GM12892 (cell line): ENCODE measurements around the gene AMDHD2.
"Not testable (repeated sequence)": the region's sequence is repeated elsewhere in the genome, so short reads cannot be mapped to it uniquely, and the experiment has no call there.

Experiments used
- DNase-seq: peaks from one replicate; pipeline ENCODE4 v3.0.0; 2011; ENCODE audit not compliant: insufficient read length
- FAIRE-seq: peaks from 2 replicates; lab custom pipeline; 2011; peaks lifted over from hg19 to GRCh38; lab: Jason Lieb, UNC
- POLR2A ChIP-seq: IDR thresholded peaks from 2 replicates; pipeline ENCODE4 v1.6.1; 2011; ENCODE audit warnings: low read depth, low read length, control low read depth
- POLR2AphosphoS5 ChIP-seq: IDR thresholded peaks from 2 replicates; pipeline ENCODE4 v1.6.1; 2011; ENCODE audit warnings: low read depth, low read length, control low read depth
- TAF1 ChIP-seq: IDR thresholded peaks from 2 replicates; pipeline ENCODE4 v1.6.1; 2011; ENCODE audit warnings: low read depth, mild to moderate bottlenecking, control low read depth, low read length, borderline replicate concordance

The AMDHD2 gene

DNA sequence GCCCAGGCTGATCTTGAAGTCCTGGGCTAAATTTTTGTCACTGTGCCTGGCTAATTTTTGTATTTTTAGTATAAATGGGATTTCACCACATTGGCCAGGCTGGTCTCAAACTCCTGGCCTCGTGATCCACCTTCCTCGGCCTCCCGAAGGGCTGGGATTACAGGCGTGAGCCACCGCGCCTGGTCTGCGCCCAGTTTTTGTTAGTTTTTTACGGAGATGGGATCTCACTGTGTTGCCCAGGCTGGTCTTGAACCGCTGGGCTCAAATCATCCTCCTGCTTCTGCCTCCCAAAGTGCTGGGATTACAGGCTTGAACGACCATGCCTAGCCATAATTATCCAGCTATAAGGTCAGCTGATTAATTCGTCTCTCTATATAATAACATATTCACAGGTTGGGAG, 13.7 kb downstream of the AMDHD2 start:
- DNase-seq (no peak), FAIRE-seq (no peak)
- no peak for TF ChIP-seq POLR2AphosphoS5

DNA sequence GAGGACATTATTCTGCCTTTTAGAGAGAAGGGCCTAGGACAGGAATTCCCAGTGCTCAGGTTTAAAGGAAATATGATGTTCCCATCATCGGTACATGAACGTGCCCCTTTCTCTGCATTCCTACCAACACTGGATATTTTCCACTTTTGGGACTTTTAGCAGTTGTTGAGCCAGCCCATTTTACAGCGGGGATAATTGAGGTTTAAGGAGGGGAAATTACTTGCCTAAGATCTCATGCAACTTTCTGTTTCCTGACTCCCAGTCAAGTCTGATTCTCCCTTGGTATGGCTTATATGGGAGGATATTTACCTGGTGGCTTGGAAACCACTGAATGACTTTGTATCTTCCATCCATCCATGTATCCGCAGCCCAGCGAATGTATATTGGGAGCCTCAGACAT, 14.2 kb downstream of the AMDHD2 start:
- not testable (repeated sequence) for FAIRE-seq, DNase-seq

DNA sequence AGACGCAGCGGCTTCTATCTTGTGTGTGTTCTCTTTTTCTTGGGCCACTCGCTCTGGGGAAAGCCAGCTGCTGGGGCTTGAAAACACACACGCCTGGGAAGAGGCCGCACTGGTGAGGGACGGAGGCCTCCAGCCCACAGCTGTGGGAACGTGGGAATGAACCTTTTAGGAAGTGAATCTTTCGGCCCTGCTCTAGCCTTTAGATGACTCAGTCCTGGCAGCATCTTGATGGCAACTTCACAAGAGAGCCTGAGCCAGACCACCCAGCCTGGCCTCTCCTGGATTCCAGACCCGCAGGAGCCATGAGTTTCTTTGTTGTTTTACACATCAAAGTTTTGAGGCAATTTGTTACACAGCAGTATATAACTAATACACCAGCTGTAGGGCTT, 15.4 kb downstream of the AMDHD2 start:
- FAIRE-seq = no peak
- TF ChIP-seq POLR2A (no peak), POLR2AphosphoS5 (no peak), TAF1 (no peak)
- no peak for DNase-seq

DNA sequence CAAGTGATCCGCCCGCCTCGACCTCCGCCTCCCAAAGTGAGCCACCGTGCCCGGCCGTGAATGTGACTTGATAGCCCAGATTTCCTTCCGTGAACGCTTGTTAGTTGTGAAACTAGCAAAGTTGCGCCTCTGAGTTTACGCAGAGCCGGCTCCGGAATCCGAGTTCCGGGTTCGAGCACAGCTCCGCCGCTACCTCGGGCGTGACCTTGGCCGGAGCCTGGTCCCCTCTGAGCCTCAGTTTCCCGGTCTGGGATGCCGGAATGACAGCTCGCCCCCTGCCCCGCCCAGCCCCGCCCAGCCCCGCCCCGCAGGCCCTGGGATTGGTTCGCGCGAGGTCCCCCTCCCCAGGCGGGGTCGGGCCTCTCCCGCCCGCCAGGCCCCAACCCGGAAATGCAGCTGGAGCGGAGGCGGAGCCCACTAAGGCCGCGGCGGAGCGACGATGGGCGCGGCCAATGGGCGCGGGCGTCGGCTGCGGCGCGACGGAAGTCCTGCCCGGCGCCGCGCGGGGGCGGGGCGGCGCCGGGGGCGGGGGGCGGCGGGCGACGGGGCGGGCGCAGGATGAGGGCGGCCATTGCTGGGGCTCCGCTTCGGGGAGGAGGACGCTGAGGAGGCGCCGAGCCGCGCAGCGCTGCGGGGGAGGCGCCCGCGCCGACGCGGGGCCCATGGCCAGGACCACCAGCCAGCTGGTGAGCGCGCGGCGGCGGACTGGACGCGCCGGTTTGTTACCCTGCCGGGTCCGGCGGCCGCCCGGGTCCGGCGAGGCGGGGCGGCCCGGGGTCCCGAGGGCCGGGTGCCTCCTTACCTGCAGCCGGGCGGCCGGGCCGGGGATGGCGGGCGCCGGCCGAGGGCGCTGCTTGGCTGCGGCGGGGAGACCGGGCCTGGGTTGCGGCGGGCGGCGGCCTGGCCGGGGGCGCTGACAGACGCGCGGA, 17.5 kb downstream of the AMDHD2 start, which contains the start of gene PDPK1:
Gene PDPK1 (plus strand): TSS at position 571 of the 929 bp plus-strand sequence. CDS start 92 bp downstream, at position 663.
- FAIRE-seq (peak; percentile 77), DNase-seq (peak; percentile 91)
- peak; percentile 74 for TF ChIP-seq POLR2A
- no peak; the same call in 1 of the 2 replicates for TF ChIP-seq TAF1
- 0 out of 2 replicates have a peak, but pooled peaks have one; percentile 24 for TF ChIP-seq POLR2AphosphoS5

DNA sequence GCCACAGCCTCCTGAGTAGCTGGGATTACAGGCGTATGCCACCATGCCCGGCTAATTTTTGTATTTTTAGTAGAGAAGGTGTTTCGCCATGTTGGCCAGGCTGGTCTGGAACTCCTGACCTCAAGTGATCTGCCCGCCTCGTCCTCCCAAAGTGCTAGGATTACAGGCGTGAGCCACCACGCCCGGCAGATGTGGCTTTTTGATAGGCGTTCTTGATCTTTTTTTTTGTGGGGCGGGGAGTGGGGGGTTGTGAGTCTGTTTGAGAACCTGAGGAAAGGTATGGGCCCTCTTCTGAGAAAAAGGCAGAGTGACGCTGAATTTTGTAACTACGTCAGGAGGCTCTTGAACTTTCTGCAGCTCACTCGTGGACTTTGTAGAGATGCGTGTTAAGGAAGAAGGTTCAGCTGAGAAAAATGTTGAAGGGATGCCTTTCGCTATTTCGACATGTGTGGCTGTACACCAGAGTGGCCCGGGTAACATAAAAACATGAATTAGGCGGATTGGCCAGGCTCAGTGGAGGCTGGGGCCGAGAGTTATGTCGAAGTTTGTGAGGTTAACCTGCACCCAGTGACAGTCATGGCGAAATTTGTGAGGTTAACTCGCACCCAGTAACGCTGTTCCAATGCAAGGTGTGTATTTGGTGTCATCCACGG, 19.1 kb downstream of the AMDHD2 start:
- FAIRE-seq = peak; percentile 92
- DNase-seq = not testable (repeated sequence)

DNA sequence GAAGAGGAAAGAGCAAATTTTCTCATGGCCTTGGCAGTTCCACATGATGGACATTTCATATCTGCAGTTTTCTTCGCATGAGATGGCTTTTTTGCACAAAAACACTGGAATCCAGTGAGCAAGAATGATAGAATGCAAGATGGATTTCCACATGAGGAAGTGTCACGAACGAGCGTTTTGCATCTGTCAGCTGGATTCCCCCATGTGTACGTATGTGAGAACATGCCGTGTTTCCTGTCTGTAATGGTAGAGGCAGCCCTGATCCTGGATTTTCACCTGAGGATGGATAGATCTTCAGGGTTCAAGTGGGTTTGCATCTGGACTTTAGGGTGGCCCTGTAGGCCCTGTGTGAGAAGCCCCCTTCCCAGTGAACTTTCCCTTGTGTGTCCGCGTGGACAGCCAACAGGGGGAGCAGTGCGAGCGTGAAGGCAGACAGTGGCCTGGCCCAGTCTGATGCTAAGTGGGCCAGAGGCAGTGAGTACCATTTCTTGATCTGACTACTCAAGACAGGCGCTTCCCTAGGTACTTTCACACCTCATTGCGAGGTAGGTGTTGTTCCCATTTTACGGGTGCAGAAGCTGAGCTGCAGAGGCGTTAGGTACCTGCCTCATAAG, 19.8 kb downstream of the AMDHD2 start:
- not testable (repeated sequence) for FAIRE-seq

DNA sequence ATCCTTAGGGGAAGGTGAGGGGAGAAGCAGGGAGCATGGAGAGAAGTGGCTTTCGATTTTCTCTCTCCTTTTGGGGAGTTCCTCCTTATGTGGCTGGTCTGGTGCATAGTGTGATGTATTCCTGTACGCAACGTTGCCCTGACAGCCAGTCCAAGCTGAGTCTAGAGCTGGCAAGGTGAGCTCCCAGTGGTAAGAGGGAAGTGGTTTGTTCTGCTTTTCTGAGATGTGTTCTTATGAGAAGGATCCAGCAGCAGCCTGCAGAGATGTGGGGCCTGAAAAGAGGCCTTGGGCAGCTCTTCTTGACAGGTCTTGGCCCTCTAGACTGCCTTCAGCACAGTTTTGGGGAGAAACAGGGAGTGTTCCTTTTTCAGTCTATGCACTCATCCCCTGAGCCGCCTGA, 20.7 kb downstream of the AMDHD2 start:
- not testable (repeated sequence) for DNase-seq, FAIRE-seq

More for the DNA sequence above, 19.8 kb downstream of the AMDHD2 start:
- DNase-seq = not testable (repeated sequence)

DNA sequence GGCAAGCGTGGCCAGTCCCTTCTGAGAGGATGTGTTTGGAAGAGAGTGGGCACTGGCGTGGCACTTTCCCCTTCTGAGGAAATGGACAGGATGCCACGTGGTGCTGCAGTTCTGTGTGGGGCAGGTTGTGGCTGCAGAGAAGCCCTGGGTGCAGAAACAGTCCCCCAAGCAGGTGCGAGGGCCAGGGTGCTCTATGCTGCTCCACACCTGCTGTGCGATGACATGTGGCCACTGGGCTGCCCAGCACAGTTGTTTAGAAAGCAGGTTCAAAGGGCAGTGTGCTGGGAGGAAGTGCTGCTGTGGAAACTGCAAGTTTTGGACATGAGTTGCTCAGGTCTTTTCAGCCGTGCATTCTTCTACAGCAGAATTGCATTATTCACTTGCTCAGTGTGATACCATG, 21.2 kb downstream of the AMDHD2 start:
- not testable (repeated sequence) for FAIRE-seq, DNase-seq

DNA sequence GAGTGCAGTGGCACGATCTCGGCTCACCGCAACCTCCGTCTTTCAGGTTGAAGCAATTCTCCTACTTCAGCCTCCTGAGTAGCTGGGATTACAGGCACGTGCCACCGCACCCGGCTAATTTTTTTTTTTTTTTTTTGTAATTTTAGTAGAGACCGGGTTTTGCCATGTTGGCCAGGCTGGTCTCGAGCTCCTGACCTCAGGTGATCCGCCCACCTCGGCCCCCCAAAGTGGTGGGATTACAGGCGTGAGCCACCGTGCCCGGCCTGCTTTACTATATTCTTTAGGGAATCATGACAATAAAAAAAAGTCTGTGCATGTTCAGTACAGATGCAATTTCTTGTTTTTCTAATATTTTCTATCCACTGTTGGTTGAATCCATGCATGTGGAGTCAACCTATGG, 23.6 kb downstream of the AMDHD2 start:
- FAIRE-seq, DNase-seq: not testable (repeated sequence)

DNA sequence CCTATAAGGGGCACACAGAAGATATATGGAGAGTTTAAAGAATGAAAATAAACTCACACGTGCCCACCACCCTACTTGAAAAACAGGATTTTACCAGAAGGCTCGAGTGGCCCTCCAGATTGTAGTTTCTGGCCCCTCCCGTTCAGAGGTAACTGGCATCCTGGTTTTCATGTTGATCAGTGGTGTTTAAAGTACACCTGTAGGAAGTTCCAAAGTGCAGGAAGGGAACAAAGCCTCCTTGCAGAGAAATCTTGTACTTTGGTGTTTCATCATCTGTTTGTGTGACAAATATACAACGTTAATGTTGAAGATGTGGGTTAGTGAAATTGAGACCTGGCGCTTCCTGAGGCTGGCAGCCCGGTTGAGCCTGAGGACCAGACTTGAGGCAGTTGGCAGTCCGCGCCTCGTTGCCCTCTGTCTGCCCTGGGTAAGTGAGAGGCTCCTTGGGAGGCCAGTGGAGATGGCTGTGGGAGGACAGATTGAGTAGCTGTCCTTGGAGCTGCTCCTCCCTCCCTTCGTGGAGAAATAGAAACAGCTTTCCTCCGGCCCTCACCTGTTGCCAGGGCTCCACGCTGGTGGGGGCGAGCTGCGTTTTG, 30.2 kb downstream of the AMDHD2 start:
- not testable (repeated sequence) for DNase-seq, FAIRE-seq

DNA sequence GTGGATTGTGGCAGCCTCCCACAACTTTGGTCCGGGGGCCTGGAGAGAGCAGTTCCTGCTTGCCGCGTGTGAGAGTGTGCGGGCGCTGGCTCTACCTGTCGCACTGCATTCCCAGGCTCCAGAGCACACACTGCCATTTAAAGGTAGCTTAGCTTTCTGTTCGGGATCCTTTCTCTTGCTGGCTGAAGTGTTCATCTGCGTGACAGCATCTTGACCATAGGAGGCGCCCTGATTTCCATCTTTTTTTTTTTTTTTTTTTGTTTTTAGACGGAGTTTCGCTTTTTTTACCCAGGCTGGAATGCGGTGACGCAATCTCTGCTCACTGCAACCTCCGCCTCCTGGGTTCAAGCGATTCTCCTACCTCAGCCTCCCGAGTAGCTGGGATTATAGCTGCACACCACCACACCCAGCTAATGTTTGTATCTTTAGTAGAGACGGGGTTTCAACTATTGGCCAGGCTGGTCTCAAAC, 31.3 kb downstream of the AMDHD2 start:
- not testable (repeated sequence) for FAIRE-seq, DNase-seq

DNA sequence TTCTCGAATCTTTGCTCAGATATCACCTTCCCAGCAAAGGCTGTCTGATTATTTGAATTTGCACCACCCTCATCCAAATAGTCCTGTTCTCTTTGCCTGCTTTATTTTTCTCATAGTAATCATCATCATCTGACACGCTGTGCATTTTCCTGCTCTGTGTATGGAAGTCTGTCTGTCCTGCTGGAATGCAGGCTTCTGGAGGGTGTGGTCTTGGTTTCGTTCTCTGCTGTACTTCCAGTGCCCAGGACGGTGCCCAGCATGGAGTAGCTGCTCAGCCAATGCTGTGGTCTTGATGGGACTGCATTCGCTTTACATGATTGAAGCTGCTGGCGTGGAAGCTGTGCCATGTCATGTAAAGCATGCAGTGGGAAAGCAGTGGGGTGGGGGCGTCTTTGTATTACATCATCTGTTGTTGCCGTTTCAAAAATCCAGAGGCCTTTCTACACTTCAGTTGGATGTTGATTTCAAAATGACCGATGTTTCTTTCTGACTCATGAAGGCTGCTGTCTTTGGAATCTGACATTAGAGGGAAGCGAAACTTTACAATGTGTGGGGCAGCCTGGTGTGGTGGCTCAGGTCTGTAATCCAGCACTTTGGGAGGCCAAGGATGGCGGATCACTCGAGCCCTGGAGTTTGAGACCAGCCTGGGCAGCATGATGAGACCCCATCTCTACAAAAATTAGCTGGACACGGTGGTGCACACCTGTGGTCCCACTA, 34.7 kb downstream of the AMDHD2 start:
- not testable (repeated sequence) for DNase-seq, FAIRE-seq

DNA sequence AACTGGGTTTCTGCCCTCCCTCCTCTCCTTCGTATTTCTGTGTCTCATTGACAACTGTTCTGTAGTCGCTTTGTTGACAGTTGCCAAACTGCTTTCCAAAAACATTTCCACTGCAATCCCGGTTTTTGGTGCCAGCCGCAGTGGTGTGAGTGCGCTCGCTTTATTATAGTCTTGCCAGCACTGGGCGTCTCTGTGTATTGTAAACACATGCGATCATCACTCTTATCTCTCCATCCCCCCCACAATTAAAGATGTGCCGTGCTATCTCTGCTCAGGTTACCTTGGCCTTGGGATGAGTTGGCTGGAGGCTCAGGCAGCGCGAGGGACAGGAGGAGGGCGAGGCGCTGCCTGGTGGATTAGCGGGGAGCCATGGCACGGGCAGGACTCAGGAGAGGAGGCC, 37.0 kb downstream of the AMDHD2 start:
- not testable (repeated sequence) for DNase-seq, FAIRE-seq

DNA sequence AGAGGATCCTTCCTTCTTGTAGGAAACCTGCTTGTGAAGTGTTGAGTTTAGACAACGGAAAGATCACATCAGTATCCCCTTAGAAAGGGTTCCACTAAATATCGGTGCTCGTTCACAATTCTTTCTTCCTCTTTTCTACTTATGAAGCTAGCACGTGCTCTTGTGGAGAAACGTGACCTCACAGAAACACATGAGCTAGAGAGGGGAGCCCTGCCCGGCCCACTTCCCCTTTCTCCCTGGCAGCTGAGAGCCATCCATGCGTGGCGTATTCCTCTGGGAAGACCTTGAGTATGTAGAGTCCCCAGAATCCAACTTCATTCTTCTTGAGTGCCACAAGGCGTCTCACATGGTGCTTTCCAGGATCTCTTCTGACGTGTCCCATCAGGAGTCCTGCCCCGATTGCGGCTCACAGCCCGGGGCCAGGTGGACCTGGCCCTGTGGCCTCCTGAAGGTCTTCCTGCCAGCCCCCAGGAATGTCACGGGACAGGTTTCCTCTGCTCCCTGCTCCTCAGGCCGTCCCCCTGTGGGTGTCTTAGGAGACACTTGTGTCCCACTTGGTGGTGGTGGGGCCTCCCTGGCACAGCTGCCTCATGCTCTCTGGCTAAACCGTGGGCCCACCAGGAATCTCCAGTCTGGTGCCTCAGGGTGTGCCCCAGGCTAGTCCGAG, 40.1 kb downstream of the AMDHD2 start:
- not testable (repeated sequence) for DNase-seq
- FAIRE-seq = peak; percentile 53

DNA sequence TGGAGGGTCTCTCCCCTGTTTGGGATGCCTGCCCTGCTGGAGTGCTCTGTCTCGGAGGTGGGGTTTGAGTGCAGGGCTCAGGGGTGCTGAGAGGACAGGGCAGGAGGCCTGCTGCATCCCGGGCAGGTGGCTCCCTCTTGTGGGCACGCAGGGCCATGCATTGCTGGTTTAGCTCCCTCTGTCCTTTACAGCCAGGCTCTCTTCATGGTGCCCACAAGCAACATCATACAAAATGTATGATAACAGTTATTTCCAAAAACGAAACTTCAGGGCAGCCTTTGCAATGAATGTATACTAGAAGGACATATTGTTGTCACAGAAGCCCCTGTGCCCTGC, 40.6 kb downstream of the AMDHD2 start:
- DNase-seq = not testable (repeated sequence)
- FAIRE-seq = peak; percentile 76

DNA sequence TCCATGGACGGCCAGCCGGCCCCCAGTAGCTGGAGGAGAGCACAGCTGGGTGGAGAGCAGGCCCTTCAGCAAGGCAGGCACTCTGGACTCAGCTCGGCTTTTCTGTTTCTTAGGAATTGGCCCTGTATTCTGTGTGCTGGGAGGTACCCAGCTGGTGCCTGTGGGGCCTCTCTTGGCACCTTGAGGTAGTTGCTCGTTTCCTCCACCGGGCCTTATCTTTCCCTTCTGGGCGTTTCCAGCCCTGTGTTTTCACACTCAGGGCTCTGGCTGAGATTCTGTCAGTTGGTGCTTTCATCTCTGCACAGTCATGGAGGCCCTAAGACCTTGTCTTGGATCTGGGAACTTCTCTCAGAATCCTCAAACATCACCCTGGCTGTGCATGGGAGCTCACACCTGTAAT, 47.3 kb downstream of the AMDHD2 start:
- FAIRE-seq, DNase-seq: not testable (repeated sequence)

DNA sequence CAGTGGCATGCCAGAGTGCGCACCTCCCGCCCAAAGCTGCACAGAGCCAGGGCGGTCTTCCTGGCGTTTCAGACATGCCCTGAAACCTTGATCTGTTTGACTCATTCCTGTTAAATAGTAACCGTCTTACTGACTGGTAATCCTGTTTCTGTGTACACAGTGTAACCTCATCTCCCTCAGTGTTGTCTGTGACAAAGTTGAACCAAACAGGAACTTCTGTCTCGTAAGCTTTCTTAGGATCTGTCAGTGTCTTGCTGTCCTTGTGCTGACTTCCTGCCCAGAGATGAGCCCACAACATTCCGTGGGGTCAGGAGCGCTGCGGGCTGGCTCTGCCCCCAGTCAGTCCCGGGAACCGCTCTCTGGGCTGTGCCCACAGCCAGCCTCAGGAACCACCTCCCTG, 48.4 kb downstream of the AMDHD2 start:
- peak; percentile 27 for FAIRE-seq
- not testable (repeated sequence) for DNase-seq

DNA sequence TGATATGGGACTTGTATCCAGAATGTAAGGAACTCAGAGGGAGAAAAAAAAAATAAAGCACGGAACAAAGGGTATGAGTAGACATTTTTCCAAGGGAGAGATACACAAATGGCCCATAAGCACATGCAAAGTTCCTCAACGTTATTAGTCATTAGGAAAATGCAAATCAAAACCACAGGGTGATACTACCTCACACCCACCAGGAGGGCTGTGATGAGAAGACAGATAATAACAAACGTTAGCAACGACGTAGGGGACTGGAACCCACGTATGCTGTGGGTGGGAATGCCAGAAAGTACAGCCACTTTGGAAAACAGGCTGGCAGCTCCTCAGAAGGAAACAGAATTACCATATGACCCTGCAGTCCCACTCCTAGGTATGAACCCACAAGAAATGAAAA, 52.5 kb downstream of the AMDHD2 start:
- DNase-seq = not testable (repeated sequence)
- peak; percentile 21 for FAIRE-seq
